KOPT-K1 (cell line): ENCODE results near the gene ARL6IP6.

Experiments used
- H3K27ac ChIP-seq: fragments of 200-600 bp; sonication (generic); 2 replicates; pipeline ENCODE4 v1.5.1; 2016; ENCODE audit warnings: antibody characterized with exemption, mild to moderate bottlenecking, low read depth, low read length; ENCODE audit not compliant: poor library complexity, severe bottlenecking
- H3K36me3 ChIP-seq: fragments of 200-600 bp; sonication (generic); 2 replicates; pipeline ENCODE4 v1.5.1; 2017; ENCODE audit warnings: antibody characterized with exemption, mild to moderate bottlenecking, low read length, moderate library complexity; ENCODE audit not compliant: insufficient read depth
- H3K9me3 ChIP-seq: fragments of 200-600 bp; sonication (generic); 2 replicates; pipeline ENCODE4 v1.5.1; 2017; ENCODE audit warnings: antibody characterized with exemption, low read length, mild to moderate bottlenecking; ENCODE audit not compliant: insufficient read depth, poor library complexity, severe bottlenecking

Gene ARL6IP6

GRCh38 chr2:152718076-152718908 lies at the start of gene ARL6IP6:
TSS of gene ARL6IP6 (plus strand) at chr2:152718620. CDS start at chr2:152718625, 5 bp downstream.
- peak within 1 kb of the TSS; percentile 97 for H3K27ac ChIP-seq
- peaks cover 54% of the 10 kb centered on the region for H3K36me3 ChIP-seq
- H3K9me3 ChIP-seq: no peaks in the 10 kb centered on the region

GRCh38 chr2:152674334-152674733 lies 44.1 kb upstream of the ARL6IP6 start:
- Histone ChIP-seq H3K36me3 (peaks cover 100% of the 10 kb centered on the region), H3K9me3 (no peaks in the 10 kb centered on the region), H3K27ac (no peak overlapping the region)

- no peak overlapping the region for H3K27ac ChIP-seq
- no peaks in the 10 kb centered on the region for H3K9me3 ChIP-seq
- H3K36me3 ChIP-seq: peaks cover 100% of the 10 kb centered on the region
Observed at GRCh38 chr2:152676461-152676860, 42.0 kb upstream of the ARL6IP6 start.

- Histone ChIP-seq H3K36me3 (peaks cover 97% of the 10 kb centered on the region), H3K9me3 (no peaks in the 10 kb centered on the region), H3K27ac (no peak overlapping the region)
Observed at GRCh38 chr2:152678808-152679207, 39.6 kb upstream of the ARL6IP6 start.

GRCh38 chr2:152682663-152683062 lies 35.8 kb upstream of the ARL6IP6 start:
- no peaks in the 10 kb centered on the region for H3K9me3 ChIP-seq
- H3K36me3 ChIP-seq: peaks cover 91% of the 10 kb centered on the region

GRCh38 chr2:152683400-152683799 lies 35.0 kb upstream of the ARL6IP6 start:
- H3K36me3 ChIP-seq: peaks cover 91% of the 10 kb centered on the region
- H3K27ac ChIP-seq: no peak overlapping the region
- no peaks in the 10 kb centered on the region for H3K9me3 ChIP-seq

More at GRCh38 chr2:152682663-152683062, 35.8 kb upstream of the ARL6IP6 start:
- no peak overlapping the region for H3K27ac ChIP-seq

- Histone ChIP-seq H3K9me3 (no peaks in the 10 kb centered on the region), H3K27ac (no peak overlapping the region), H3K36me3 (peaks cover 82% of the 10 kb centered on the region)
Observed at GRCh38 chr2:152686321-152686720, 32.1 kb upstream of the ARL6IP6 start.

- Histone ChIP-seq H3K9me3 (no peaks in the 10 kb centered on the region), H3K36me3 (peaks cover 59% of the 10 kb centered on the region), H3K27ac (no peak overlapping the region)
Observed at GRCh38 chr2:152693033-152693432, 25.4 kb upstream of the ARL6IP6 start.

- Histone ChIP-seq H3K9me3 (no peaks in the 10 kb centered on the region), H3K36me3 (peaks cover 52% of the 10 kb centered on the region), H3K27ac (peak overlapping the region; percentile 42)
Observed at GRCh38 chr2:152694161-152694661, 24.2 kb upstream of the ARL6IP6 start.

- no peaks in the 10 kb centered on the region for H3K9me3 ChIP-seq
- H3K27ac ChIP-seq: no peak overlapping the region
- H3K36me3 ChIP-seq: peaks cover 55% of the 10 kb centered on the region
Observed at GRCh38 chr2:152695763-152696162, 22.7 kb upstream of the ARL6IP6 start.

- Histone ChIP-seq H3K27ac (no peak overlapping the region), H3K36me3 (peaks cover 56% of the 10 kb centered on the region), H3K9me3 (peaks cover 2% of the 10 kb centered on the region)
Observed at GRCh38 chr2:152696476-152696875, 21.9 kb upstream of the ARL6IP6 start.

GRCh38 chr2:152701198-152701597 lies 17.2 kb upstream of the ARL6IP6 start:
- peaks cover 8% of the 10 kb centered on the region for H3K9me3 ChIP-seq
- no peak overlapping the region for H3K27ac ChIP-seq
- peaks cover 78% of the 10 kb centered on the region for H3K36me3 ChIP-seq

GRCh38 chr2:152706477-152707021 lies 11.9 kb upstream of the ARL6IP6 start:
- Histone ChIP-seq H3K36me3 (peaks cover 99% of the 10 kb centered on the region), H3K9me3 (peaks cover 5% of the 10 kb centered on the region), H3K27ac (no peak overlapping the region)

- Histone ChIP-seq H3K36me3 (peaks cover 99% of the 10 kb centered on the region), H3K27ac (no peak overlapping the region), H3K9me3 (no peaks in the 10 kb centered on the region)
Observed at GRCh38 chr2:152708742-152709141, 9.7 kb upstream of the ARL6IP6 start.

GRCh38 chr2:152710713-152711112 lies 7.7 kb upstream of the ARL6IP6 start:
- H3K36me3 ChIP-seq: peaks cover 99% of the 10 kb centered on the region
- H3K27ac ChIP-seq: no peak overlapping the region
- H3K9me3 ChIP-seq: no peaks in the 10 kb centered on the region
